ENCODE results near the gene ULK3.

Gene ULK3

GRCh38 chr15:74822233-74822632 lies 20.7 kb downstream of the ULK3 start:
- no peak for DNase-seq (ENCODE audit: low read depth in 2 of 2)

- no peak for DNase-seq (ENCODE audit: low read depth in 2 of 2)
Measured at GRCh38 chr15:74821790-74822158, 21.2 kb downstream of the ULK3 start.

GRCh38 chr15:74821091-74821789 lies 21.7 kb downstream of the ULK3 start:
- no peak for DNase-seq (ENCODE audit: low read depth in 2 of 2)

GRCh38 chr15:74820056-74820455 lies 22.9 kb downstream of the ULK3 start:
- no peak for DNase-seq (ENCODE audit: low read depth in 2 of 2)

- DNase-seq (ENCODE audit: low read depth in 2 of 2) = no peak
Measured at GRCh38 chr15:74817370-74817737, 25.6 kb downstream of the ULK3 start.

- no peak for DNase-seq (ENCODE audit: low read depth in 2 of 2)
Measured at GRCh38 chr15:74816624-74817369, 26.2 kb downstream of the ULK3 start.

GRCh38 chr15:74815961-74816360 lies 27.0 kb downstream of the ULK3 start:
- DNase-seq (ENCODE audit: low read depth in 2 of 2) = no peak

- DNase-seq (ENCODE audit: low read depth in 2 of 2) = no peak
Measured at GRCh38 chr15:74815121-74815934, 27.6 kb downstream of the ULK3 start.

- no peak for DNase-seq (ENCODE audit: low read depth in 2 of 2)
Measured at GRCh38 chr15:74812533-74812932, 30.4 kb downstream of the ULK3 start, which contains the start of gene LMAN1L. Gene LMAN1L, plus strand, starts transcription at chr15:74812835. Its CDS starts 20 bp downstream, at chr15:74812855.

GRCh38 chr15:74809956-74810355 lies 33.0 kb downstream of the ULK3 start:
- no peak for DNase-seq (ENCODE audit: low read depth in 2 of 2)

- DNase-seq (ENCODE audit: low read depth in 2 of 2) = no peak
Measured at GRCh38 chr15:74809242-74809641, 33.7 kb downstream of the ULK3 start.

GRCh38 chr15:74808840-74809229 lies 34.1 kb downstream of the ULK3 start:
- no peak for DNase-seq (ENCODE audit: low read depth in 2 of 2)

- no peak for DNase-seq (ENCODE audit: low read depth in 2 of 2)
Measured at GRCh38 chr15:74808078-74808839, 34.7 kb downstream of the ULK3 start.

- DNase-seq (ENCODE audit: low read depth in 2 of 2) = no peak
Measured at GRCh38 chr15:74807282-74807681, 35.7 kb downstream of the ULK3 start.

- DNase-seq (ENCODE audit: low read depth in 2 of 2) = no peak
Measured at GRCh38 chr15:74804935-74805334, 38.0 kb downstream of the ULK3 start.

- no peak for DNase-seq (ENCODE audit: low read depth in 2 of 2)
Measured at GRCh38 chr15:74802862-74803447, 40.0 kb downstream of the ULK3 start.

- no peak for DNase-seq (ENCODE audit: low read depth in 2 of 2)
Measured at GRCh38 chr15:74802290-74802689, 40.7 kb downstream of the ULK3 start.

- DNase-seq (ENCODE audit: low read depth in 2 of 2) = no peak
Measured at GRCh38 chr15:74801311-74801997, 41.5 kb downstream of the ULK3 start.

- DNase-seq (ENCODE audit: low read depth in 2 of 2) = no peak
Measured at GRCh38 chr15:74800559-74801094, 42.3 kb downstream of the ULK3 start.

- peak; percentile 72 to 74 for DNase-seq (ENCODE audit: low read depth in 2 of 2)
Measured at GRCh38 chr15:74799856-74800558, 42.9 kb downstream of the ULK3 start.
